Measurements from ENCODE around the gene CAMK2B.

CAMK2B gene

GRCh38 chr7:44227911-44228310, 97.5 kb downstream of the CAMK2B start:
- no peak for DNase-seq

- no peak for DNase-seq
Measured at GRCh38 chr7:44226396-44226753, 99.0 kb downstream of the CAMK2B start.

GRCh38 chr7:44225566-44226395, 99.6 kb downstream of the CAMK2B start:
- DNase-seq, result no peak

GRCh38 chr7:44224974-44225565, 100.3 kb downstream of the CAMK2B start:
- DNase-seq, result no peak

- DNase-seq, result peak; percentile 56
Measured at GRCh38 chr7:44224080-44224973, 101.1 kb downstream of the CAMK2B start.

- DNase-seq, result peak; percentile 27
Measured at GRCh38 chr7:44223362-44224079, 101.9 kb downstream of the CAMK2B start.

- DNase-seq, result no peak
Measured at GRCh38 chr7:44222776-44223261, 102.6 kb downstream of the CAMK2B start.

- no peak for DNase-seq
Measured at GRCh38 chr7:44222074-44222473, 103.3 kb downstream of the CAMK2B start.

GRCh38 chr7:44221231-44221791, 104.1 kb downstream of the CAMK2B start:
- no peak for DNase-seq

GRCh38 chr7:44220358-44221112, 104.9 kb downstream of the CAMK2B start:
- no peak for DNase-seq

- DNase-seq, result no peak
Measured at GRCh38 chr7:44220046-44220357, 105.4 kb downstream of the CAMK2B start.

GRCh38 chr7:44219371-44220045, 105.9 kb downstream of the CAMK2B start:
- no peak for DNase-seq

- no peak for DNase-seq
Measured at GRCh38 chr7:44218418-44219201, 106.8 kb downstream of the CAMK2B start.

GRCh38 chr7:44217852-44218402, 107.5 kb downstream of the CAMK2B start:
- DNase-seq, result no peak

GRCh38 chr7:44217223-44217714, 108.1 kb downstream of the CAMK2B start:
- no peak for DNase-seq

GRCh38 chr7:44216521-44217222, 108.7 kb downstream of the CAMK2B start:
- no peak for DNase-seq

- DNase-seq, result peak; percentile 48
Measured at GRCh38 chr7:44216019-44216418, 109.4 kb downstream of the CAMK2B start.

GRCh38 chr7:44215531-44215930, 109.9 kb downstream of the CAMK2B start:
- DNase-seq, result no peak

GRCh38 chr7:44213877-44214388, 111.5 kb downstream of the CAMK2B start:
- no peak for DNase-seq
